LNCaP clone FGC (cell line): Measurements from ENCODE around the gene CTNNBL1.

ENCODE experiments used
- DNase-seq: peaks from one replicate; pipeline ENCODE4 v3.0.0-alpha.2; 2011; ENCODE audit warnings: low read depth
- H3K4me3 ChIP-seq: 2 replicates; pipeline ENCODE4 v1.5.1; 2011; ENCODE audit warnings: mild to moderate bottlenecking, low read depth, low read length, control low read depth
- TF ChIP-seq, protein P1 (sequence below): IDR thresholded peaks from 2 replicates; pipeline ENCODE4 v1.5.1; 2012; ENCODE audit warnings: mild to moderate bottlenecking; ENCODE audit not compliant: control insufficient read depth, insufficient read depth; ENCODE audit errors: extremely low read depth

The CTNNBL1 gene

GRCh38 chr20:37878835-37879599, 185.2 kb downstream of the CTNNBL1 start:
- no peak for DNase-seq
- no peak overlapping the region for H3K4me3 ChIP-seq
- TF ChIP-seq, protein P1, sequence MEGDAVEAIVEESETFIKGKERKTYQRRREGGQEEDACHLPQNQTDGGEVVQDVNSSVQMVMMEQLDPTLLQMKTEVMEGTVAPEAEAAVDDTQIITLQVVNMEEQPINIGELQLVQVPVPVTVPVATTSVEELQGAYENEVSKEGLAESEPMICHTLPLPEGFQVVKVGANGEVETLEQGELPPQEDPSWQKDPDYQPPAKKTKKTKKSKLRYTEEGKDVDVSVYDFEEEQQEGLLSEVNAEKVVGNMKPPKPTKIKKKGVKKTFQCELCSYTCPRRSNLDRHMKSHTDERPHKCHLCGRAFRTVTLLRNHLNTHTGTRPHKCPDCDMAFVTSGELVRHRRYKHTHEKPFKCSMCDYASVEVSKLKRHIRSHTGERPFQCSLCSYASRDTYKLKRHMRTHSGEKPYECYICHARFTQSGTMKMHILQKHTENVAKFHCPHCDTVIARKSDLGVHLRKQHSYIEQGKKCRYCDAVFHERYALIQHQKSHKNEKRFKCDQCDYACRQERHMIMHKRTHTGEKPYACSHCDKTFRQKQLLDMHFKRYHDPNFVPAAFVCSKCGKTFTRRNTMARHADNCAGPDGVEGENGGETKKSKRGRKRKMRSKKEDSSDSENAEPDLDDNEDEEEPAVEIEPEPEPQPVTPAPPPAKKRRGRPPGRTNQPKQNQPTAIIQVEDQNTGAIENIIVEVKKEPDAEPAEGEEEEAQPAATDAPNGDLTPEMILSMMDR, result no peak

DNA sequence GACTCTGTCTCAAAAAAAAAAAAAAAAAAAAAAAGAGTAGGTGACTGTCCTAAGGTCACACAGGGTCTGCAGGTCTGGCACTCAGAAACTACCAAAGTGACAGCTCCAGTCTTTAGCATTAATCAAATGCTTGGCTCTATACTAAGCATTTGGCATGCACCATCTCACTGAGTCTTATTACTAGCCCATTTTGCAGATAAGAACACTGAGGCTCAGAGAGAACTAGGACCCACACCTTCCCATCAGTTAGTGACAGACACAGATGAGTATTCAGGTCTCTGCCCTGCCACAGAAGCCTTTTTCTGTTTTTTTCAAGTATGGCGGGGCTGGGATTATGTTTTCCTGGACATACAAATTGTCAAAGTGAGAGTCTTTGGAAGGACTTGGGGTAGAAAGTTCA, 186.0 kb downstream of the CTNNBL1 start:
- no peak for DNase-seq
- no peak overlapping the region for H3K4me3 ChIP-seq
- TF ChIP-seq, protein P1, result no peak

DNA sequence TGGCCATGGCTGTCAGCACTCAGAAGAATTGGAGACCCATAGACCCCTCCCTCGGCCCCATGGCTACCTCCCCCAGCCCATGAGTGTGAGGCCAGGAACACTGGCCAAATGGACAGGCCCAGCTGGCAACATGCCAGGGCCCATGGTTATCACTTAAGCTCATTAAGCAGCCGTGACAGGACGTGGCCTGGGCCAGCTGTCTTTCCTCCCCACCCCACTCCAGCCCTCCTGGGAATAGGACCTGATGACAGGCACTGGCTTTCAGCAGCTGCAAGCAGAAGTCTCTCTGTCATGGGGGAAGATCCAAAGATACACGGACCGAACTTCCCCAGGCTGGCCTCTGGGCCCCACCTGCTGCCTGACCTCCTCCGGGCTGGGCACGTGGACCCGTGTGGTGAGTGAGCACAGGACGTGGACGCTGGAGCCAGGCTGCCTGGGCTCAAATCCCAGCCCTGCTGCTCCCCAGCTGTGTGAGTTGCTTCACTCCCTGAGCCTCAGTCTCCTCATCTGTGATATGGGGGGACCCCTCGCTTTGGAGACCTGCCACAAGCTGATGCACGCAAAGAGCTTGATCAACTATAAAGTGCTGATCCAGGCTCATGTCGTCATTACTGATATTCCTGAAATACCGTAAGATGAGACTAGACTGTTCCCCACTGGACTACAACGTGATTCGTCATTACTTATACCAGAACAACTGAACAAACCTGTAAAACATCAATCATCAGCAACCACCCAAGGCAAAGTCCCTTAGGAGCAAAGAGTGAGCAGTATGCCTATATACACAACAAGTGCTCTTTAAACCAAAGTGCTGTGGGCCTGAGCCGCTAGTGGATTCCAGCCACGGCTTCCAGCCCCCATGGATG, 187.1 kb downstream of the CTNNBL1 start:
- H3K4me3 ChIP-seq, result no peak overlapping the region
- TF ChIP-seq, protein P1, result no peak
- DNase-seq, result no peak

- no peak overlapping the region for H3K4me3 ChIP-seq
- TF ChIP-seq, protein P1, result no peak
- DNase-seq, result no peak
Measured at GRCh38 chr20:37881601-37882343, 187.9 kb downstream of the CTNNBL1 start.

DNA sequence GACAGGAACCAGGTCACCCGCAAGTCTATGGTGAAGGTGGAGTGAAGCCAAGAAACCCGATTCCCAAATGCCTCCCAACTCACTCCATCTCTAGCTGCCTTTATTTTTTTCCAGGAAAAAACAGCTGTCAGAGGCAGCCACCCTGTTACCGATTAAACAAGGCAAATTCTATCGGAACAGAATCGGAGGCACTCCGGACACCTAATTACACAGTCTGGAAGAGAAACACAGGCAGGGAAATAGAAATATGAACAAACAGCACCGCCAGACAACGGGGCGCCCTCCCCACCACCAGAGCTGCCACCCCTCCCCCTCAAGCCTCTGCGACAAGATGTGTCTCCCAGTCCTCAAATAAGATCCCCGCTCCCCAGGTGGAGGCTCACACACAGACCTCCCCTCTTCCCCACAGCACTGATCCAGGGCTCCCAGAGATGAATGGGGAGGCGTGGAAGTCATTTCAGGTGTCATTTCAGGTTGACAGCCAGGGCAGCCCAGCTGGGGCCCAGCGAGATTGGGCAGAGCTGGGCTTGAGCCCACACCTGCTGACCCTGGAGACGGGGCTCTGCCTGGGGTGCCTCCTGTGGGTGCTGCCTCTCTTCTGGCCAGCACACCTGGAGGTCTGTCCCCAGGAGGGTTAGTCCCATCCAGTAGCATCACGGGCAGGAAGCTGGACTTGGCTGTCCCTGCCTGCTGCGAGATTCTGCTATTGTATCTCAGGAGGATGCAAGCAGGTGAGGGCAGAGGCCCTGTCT, 189.3 kb downstream of the CTNNBL1 start:
- DNase-seq, result no peak
- TF ChIP-seq, protein P1, result no peak
- no peak overlapping the region for H3K4me3 ChIP-seq

- TF ChIP-seq, protein P1, result no peak
- H3K4me3 ChIP-seq, result no peak overlapping the region
- no peak for DNase-seq
Measured at GRCh38 chr20:37885042-37885441, 191.2 kb downstream of the CTNNBL1 start.
